GDM1 (cell line): ENCODE data around the gene FMO5.
"Not testable (repeated sequence)": the region's sequence is repeated elsewhere in the genome, so short reads cannot be mapped to it uniquely, and the experiment has no call there.

Experiments
- DNase-seq: peaks from one replicate; lab custom pipeline; 2025; lab: John Stamatoyannopoulos, UW

The FMO5 gene

DNA sequence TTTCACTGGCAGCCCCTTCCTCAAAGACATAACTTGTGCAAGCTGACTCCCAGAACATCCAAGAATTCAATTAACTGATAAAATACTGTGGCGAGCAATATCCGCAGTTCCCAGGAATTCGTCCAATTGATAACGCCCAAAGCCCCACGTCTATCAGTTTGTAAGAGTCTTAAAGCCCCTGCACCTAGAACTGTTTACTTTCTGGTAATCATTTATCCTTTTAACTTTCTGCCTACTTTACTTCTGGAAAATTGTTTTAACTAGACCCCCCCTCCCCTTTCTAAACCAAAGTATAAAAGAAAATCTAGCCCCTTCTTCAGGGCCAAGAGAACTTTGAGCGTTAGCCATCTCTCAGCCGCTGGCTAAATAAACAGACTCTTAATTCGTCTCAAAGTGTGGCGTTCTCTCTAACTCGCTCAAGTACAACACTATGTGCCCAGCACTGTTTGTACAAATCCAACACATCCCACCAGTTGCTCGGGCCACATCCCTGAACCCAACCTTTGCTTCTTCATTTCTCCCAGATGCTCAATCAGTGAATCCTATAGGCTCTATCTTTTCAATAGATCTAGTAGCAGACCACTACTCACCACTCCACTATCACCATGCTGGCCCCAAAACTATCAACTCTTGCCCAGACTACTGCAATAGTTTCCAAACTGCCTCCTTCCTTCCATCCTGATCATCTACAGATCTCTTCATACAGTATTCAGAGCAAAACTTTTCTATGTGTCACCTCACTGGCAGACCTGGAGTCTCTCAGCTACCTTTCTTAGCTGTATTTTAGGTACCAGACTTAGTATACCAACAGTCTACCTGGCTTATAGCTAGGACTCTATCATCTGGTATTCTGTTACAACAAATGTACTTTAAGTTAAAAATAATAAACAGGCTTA, 14.0 kb upstream of the FMO5 start:
- no peak for DNase-seq

GRCh38 chr1:147238053-147238902, 13.1 kb upstream of the FMO5 start:
- DNase-seq, result no peak

DNA sequence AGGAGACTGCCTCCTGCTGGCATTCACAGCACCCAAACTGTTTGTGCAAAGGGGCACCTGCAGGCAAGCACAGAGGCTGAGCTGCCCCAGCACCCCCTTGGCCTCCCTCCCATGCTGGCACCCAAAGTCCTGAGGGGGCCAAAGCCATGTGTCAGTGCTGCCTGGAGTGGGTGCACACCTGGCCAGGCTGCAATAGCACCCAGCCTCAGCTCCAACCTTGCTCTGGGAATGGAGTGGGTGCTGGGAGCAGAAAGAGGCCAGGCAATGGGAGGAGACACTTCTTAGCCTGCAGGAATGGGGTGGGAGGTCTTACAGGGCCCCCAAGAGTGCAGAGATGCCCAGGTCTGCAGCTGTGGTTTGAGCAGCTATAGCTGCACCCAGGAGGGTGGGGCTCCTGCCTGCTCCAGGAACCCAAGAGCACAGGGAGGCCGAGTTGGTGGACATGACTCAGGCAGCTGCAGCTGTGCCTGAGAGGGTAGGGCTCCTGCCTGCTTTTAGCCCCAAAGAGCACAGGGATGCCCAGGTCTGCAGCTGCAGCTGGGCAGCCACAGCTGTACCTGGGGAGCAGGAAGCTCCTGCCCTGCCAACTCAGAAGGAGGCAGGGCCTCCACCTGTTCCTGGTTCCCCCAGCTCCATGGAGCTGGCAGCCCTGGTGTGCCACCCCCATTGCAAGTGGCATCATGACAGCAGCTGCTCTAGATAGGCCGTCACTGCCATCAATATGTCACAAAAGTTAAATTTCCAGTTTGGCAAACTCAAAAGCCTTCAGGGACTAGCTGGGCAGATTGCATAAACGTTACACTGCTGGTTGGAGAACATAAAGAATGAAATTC, 12.0 kb upstream of the FMO5 start:
- no peak for DNase-seq

GRCh38 chr1:147236448-147236847, 11.3 kb upstream of the FMO5 start:
- DNase-seq, result no peak

GRCh38 chr1:147235822-147236221, 10.7 kb upstream of the FMO5 start:
- DNase-seq, result no peak

GRCh38 chr1:147233903-147234302, 8.8 kb upstream of the FMO5 start:
- DNase-seq, result not testable (repeated sequence)

- DNase-seq, result not testable (repeated sequence)
These were observed 5.9 kb upstream of the FMO5 start for GRCh38 chr1:147231032-147231431.

GRCh38 chr1:147223740-147224615, 1.2 kb downstream of the FMO5 start:
- no peak for DNase-seq

DNA sequence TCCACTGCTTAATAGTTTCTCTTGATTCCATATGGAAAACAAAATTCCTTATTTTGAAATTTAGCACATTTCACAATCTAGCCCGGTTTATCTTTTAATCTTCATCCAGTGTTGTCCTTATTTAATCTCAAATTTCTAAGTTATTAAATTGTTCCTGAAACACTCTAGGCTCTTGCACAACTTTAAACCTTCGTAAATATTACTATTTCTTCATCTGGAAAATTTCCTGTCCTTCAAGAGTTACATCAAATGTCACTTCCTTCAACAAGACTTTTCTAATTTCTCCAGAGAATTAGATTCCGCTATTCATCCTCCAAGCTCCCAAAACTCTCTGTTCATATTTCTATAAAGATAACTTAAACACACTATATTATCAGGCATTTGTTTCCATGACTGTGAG, 6.5 kb downstream of the FMO5 start:
- no peak for DNase-seq

DNA sequence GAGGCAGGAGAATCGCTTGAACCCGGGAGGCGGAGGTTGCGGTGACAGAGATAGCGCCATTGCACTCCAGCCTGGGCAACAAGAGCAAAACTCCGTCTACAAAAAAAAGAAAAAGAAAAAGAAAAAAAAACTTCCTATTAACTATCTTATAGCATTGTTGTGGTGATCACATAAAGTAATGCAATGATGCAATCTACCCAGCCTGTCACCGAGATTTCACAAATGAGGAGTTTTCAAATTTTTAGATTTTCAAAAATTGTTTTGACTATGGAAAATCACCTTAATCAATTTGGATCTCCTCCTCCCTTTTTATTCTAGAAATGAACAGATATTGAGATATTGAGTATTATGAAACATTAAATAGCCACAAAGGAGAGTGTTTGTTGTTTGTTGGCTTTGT, 8.0 kb downstream of the FMO5 start:
- DNase-seq, result no peak

DNA sequence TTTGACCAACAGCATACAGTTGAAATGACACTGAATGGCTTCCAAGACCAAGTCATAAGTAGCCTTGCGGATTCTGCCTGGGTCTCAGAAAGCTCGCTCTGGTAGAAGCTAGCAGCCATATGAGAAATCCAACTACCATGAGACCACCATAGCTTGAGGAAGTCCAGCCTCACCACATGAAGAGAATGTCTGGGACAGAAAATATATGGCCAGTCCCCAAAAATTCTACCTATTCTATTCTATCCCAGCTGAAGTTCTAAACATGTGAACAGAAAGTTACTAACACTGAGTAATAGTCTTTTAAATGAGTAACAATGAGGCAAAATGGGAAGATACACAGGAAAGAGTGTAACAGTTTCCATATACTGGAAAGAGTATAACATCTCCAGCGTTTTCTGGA, 9.0 kb downstream of the FMO5 start:
- no peak for DNase-seq

- no peak for DNase-seq
These were observed 9.6 kb downstream of the FMO5 start for GRCh38 chr1:147215540-147215916.

DNA sequence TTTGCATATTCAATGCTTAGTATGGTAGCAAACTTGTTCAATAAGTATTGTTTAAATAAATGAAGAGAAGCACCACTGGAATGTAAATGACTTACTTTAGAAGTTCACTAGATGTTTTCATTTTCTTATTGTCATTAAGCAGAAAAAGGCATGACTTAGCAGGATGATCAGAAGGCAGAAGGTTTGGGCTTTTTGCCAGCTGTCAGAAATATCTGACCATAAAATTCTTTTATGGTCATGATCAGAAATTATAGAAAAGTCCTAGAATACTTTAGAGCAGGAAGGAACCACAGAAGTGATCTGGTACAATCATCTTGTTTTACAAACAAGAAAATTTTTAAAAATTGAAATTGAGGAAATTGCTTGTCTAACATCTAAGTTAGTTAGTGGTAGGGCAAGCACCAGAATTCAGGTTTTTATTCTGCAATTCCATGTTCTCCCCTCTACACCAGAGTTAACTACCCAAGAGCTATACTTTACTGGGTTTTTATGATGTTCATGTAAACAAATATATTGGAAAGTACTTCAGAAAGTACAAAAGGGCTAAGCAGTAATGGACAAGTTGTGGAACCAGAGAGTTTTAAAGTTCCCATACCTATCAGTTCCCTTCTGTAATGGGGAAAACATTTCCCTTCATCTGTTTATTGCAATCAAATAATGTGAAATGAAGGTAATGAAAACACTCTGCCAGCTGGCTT, 10.1 kb downstream of the FMO5 start:
- no peak for DNase-seq

DNA sequence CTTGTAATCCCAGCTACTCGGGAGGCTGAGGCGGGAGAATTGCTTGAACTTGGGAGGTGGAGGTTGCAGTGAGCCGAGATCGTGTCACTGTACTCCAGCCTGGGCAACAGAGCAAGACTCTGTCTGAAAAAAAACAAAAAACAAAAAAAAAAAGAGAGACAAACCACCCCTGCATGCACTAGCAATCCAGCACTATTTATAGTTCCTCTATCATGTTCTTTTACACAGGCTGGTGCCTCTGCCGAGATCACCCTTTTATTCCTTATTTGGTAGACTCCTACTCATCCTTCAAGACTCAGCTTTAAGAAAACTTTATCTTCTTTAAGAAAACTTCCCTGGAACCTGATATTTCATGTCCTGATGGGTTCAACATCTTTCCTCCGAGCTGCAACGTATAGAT, 10.8 kb downstream of the FMO5 start:
- no peak for DNase-seq

GRCh38 chr1:147213271-147213670, 11.9 kb downstream of the FMO5 start:
- DNase-seq, result no peak

GRCh38 chr1:147211577-147211976, 13.6 kb downstream of the FMO5 start:
- DNase-seq, result no peak

DNA sequence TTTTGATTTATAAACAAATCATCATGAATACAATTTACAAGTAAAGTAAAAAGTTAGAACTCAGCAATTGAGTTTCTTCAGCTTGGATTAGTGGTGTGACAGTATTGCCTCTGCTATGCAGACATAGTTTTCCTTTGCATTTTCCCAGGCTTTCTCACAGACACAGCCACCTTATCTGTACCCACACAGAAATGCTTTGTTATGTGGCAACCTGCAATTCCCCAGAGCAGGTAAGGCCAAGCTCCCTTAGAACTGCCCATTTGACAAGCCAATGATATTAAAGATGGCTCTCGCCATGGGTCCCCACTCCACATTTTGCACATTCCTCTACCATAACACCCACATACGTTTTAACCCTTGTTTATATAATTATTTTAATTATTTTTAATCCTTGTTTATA, 14.2 kb downstream of the FMO5 start:
- DNase-seq, result no peak

- DNase-seq, result no peak
These were observed 15.0 kb downstream of the FMO5 start for GRCh38 chr1:147209825-147210821.

GRCh38 chr1:147208619-147209018, 16.5 kb downstream of the FMO5 start:
- no peak for DNase-seq
